Mucosa of descending colon (tissue), 3 donors: ENCODE data around the gene NECTIN2. TPM values are rescaled to one million over a fixed set of nuclear protein-coding genes. Genes with fewer than 3 reads are reported as not detected.

Experiments used
- ATAC-seq: fragments of 200-7000 bp; cut with Tn5 transposase; one replicate; pipeline ENCODE4 v1.9.1; 2020; ENCODE audit warnings: mild to moderate bottlenecking, moderate library complexity
- DNase-seq, 3 donors: peaks; one replicate each; pipeline ENCODE4 v3.0.0-alpha.2; 2020
- H3K36me3 ChIP-seq: fragments of 200-600 bp; one replicate; pipeline ENCODE4 v1.8.0; 2021; ENCODE audit warnings: low read depth, mild to moderate bottlenecking
- H3K4me1 ChIP-seq: fragments of 200-600 bp; one replicate; pipeline ENCODE4 v1.8.0; 2021; ENCODE audit warnings: low read depth, mild to moderate bottlenecking
- H3K4me3 ChIP-seq: fragments of 200-600 bp; one replicate; pipeline ENCODE4 v1.8.0; 2021; ENCODE audit warnings: mild to moderate bottlenecking
- H3K9me3 ChIP-seq: fragments of 200-600 bp; one replicate; pipeline ENCODE4 v1.8.0; 2021; ENCODE audit warnings: mild to moderate bottlenecking
- CTCF ChIP-seq: fragments of 200-600 bp; IDR thresholded peaks from one replicate; pipeline ENCODE4 v1.8.0; 2022; ENCODE audit warnings: antibody characterized with exemption, mild to moderate bottlenecking
- intact Hi-C, 2 donors: fragments of 100-400 bp; cut with DNase I in 1 of 2; cut with micrococcal nuclease in 1 of 2; formaldehyde crosslinking; loops; one replicate each; pipeline versions ENCODE4 v1.11.0 to v1.11.1; 2022; cut with DNase I, micrococcal nuclease
- total RNA-seq, 3 donors: library from RNA; stranded (reverse); fragmentation: NEBNext Ultra II Directional in 2 of 3; extraction: Animal tissue kit (Norgen Biotek cat#: 25700) in 2 of 3; gene quantifications; one replicate each; pipeline versions ENCODE4 v1.2.1 to v1.2.4, GENCODE V29; 2021 to 2023
- donor health status: DM: no; HTN: no; CAD: no; lungs with moderate emphysema.
- donor health status: DM: no; HTN: no; CAD: no.
- donor health status: DM: no; HTN: yes; CAD: no.

The NECTIN2 gene
- total RNA-seq, 3 donors from 2014 or later = 65.3 to 109 (median 98.8) TPM

- Histone ChIP-seq H3K4me3 (no peak overlapping the region), H3K36me3 (no peaks in the 10 kb centered on the region), H3K4me1 (peaks cover 25% of the 10 kb centered on the region), H3K9me3 (no peaks in the 10 kb centered on the region)
- DNase-seq (no peak), ATAC-seq (no peak)
- intact Hi-C loops = no loop called here
- TF ChIP-seq CTCF = no peak
Measured at GRCh38 chr19:44809577-44810233, 36.4 kb upstream of the NECTIN2 start.

- peaks cover 25% of the 10 kb centered on the region for H3K4me1 ChIP-seq
Measured at GRCh38 chr19:44810234-44811121, 35.6 kb upstream of the NECTIN2 start.

GRCh38 chr19:44811122-44811419 is 35.0 kb upstream of the NECTIN2 start:
- intact Hi-C loops = no loop called here
- no peak for ATAC-seq
- H3K36me3 ChIP-seq = no peaks in the 10 kb centered on the region
- no peak overlapping the region for H3K4me3 ChIP-seq
- H3K4me1 ChIP-seq = peaks cover 25% of the 10 kb centered on the region
- DNase-seq = no peak
- H3K9me3 ChIP-seq = no peaks in the 10 kb centered on the region
- no peak for TF ChIP-seq CTCF

More at GRCh38 chr19:44810234-44811121, 35.6 kb upstream of the NECTIN2 start:
- ATAC-seq (no peak), DNase-seq (no peak)
- Histone ChIP-seq H3K4me3 (no peak overlapping the region), H3K9me3 (no peaks in the 10 kb centered on the region), H3K36me3 (no peaks in the 10 kb centered on the region)
- TF ChIP-seq CTCF = no peak
- intact Hi-C loops = no loop called here

- DNase-seq (no peak), ATAC-seq (no peak)
- intact Hi-C loops = no loop called here
- no peak for TF ChIP-seq CTCF
- Histone ChIP-seq H3K4me1 (peaks cover 23% of the 10 kb centered on the region), H3K9me3 (no peaks in the 10 kb centered on the region), H3K4me3 (no peak overlapping the region), H3K36me3 (no peaks in the 10 kb centered on the region)
Measured at GRCh38 chr19:44812142-44812718, 33.9 kb upstream of the NECTIN2 start.

- intact Hi-C loops = no loop called here
- DNase-seq = no peak
- no peaks in the 10 kb centered on the region for H3K9me3 ChIP-seq
- H3K4me1 ChIP-seq = peaks cover 18% of the 10 kb centered on the region
- no peak for TF ChIP-seq CTCF
- no peak overlapping the region for H3K4me3 ChIP-seq
- H3K36me3 ChIP-seq = no peaks in the 10 kb centered on the region
- ATAC-seq = no peak
Measured at GRCh38 chr19:44813070-44813840, 32.8 kb upstream of the NECTIN2 start.
